GM18873 (cell line): ENCODE measurements around the gene KIAA1614.

Experiments
- ATAC-seq: cut with Tn5 transposase; IDR thresholded peaks from one replicate; pipeline ENCODE4 v1.9.1; 2021; ENCODE audit warnings: mild to moderate bottlenecking, moderate library complexity, moderate number of reproducible peaks; ENCODE audit not compliant: unreplicated experiment, low FRiP score

KIAA1614 gene

GRCh38 chr1:180940445-180940844 is 27.7 kb downstream of the KIAA1614 start:
- no peak for ATAC-seq

DNA sequence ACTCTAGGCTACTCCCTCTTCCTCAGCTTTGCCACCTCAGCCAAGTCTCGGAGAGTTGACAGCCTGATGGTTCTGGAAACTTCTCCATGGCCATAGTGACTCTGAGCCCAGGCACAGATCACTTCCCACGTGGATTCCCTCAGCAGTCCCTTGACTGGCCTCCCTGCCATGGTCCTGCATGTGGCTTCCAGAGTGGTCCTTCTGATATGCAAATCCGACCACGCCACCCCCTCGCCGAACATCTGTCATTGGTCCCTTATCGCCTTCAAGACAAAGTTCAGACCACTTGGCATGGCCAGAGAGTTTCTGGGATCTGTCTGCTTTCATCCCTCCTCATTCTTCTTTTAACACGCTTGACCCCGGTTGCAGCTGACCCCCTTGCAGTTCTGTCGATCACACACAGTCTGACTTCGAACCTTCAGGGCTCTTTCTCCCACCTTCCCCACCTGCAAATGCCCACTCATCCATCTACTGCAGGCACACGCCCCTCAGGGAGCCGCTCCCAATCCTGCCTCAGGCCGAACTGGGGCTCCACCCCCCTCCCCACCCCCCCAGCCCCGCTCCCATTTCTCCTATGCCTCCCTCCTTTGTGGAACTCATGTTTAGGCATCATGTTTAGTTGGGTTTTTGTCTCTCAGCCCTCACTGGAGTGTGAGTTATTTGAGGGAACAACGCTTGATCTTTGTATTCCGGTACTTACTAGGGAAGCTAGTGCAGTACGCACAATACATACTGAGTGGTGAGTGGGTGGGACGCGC is 29.0 kb downstream of the KIAA1614 start:
- no peak for ATAC-seq

DNA sequence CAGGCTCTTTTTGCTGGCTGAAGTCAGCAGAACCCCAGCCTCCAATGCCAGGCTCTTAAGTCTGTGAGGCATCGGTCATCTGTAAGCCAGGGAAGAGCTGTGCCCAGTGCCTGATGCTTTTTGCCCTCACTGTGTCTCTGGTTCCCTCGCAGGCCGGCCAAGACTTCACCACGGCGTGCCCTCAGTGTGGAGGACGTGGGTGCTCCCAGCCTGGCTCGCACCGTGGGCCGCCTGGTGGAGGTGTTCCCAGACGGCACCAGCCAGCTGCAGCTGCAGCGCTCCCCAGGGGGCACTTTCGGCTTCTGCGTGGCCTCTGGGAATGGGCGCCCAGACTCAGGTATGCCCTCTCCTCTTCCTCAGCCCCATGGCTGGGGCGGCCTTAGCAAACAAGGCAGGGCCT is 32.5 kb downstream of the KIAA1614 start:
- ATAC-seq: no peak

GRCh38 chr1:180945551-180945950 is 32.9 kb downstream of the KIAA1614 start:
- ATAC-seq: no peak

- ATAC-seq: no peak
Observed at GRCh38 chr1:180946056-180946455, 33.4 kb downstream of the KIAA1614 start.

- ATAC-seq: no peak
Observed at GRCh38 chr1:180946541-180947498, 34.1 kb downstream of the KIAA1614 start.

GRCh38 chr1:180947499-180947885 is 34.8 kb downstream of the KIAA1614 start:
- no peak for ATAC-seq

GRCh38 chr1:180947901-180948640 is 35.4 kb downstream of the KIAA1614 start:
- no peak for ATAC-seq

GRCh38 chr1:180948641-180949615 is 36.2 kb downstream of the KIAA1614 start:
- ATAC-seq: no peak

DNA sequence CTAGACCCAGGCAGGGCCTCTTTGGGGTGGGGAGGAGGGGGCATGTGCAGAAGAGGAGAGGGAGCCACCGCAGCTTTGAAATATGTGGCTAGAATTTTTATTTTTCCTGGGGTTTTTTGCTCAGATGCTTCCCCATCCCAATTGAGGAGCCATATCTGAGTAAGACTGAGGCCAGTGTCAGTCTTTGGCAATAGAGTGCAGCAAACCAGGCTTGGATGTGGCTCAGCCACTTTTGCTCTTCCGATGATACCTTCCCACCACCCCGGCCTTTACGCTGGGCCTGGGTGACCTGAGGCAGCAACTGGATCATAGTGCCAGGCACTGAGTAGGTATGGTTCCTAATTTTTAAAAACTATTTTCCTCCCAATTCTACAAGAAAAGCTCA is 36.9 kb downstream of the KIAA1614 start:
- ATAC-seq: no peak

- ATAC-seq: no peak
Observed at GRCh38 chr1:180950321-180950720, 37.6 kb downstream of the KIAA1614 start.

GRCh38 chr1:180951186-180951745 is 38.6 kb downstream of the KIAA1614 start:
- ATAC-seq: no peak

DNA sequence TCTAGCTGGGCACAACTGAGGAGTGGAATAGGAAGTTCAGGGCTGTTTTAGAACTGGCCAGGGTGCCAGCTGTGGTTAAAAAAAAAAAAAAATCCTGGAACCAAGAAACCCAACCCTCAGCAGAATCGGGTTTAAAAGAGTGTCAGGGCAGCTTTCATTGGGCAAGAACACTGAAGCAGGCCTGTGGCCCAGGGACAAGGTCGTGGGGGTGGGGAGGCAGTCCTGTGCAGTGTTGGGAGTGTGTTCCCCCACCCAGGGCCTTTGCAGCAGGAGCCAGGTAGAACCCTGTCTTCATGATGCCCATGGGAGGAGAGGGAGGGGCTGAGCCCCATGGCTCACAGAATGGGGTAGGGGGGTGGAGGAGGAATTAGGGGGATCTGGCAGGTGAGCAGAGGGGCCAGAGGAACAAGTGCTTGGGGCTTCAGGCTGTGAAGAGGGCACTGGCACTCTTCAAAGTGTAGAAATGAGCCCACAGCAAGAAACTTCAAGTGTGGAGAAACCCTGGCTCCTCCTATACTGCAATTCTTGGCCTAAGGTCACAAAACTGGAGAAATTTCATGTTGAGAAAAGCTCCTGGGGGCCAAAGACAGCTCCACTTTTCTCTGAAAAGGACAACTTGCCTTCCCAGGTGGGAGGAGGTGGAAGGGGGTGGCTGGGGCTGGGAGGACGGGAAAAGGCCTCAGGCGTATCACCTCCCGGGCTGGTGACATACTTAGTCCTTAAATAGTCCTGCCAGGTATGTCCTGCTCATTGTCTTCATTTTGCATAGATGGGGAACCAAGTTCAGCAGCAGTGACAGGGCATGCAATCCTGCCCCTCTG is 39.3 kb downstream of the KIAA1614 start:
- ATAC-seq: no peak

GRCh38 chr1:180952657-180953013 is 39.9 kb downstream of the KIAA1614 start:
- ATAC-seq: no peak

DNA sequence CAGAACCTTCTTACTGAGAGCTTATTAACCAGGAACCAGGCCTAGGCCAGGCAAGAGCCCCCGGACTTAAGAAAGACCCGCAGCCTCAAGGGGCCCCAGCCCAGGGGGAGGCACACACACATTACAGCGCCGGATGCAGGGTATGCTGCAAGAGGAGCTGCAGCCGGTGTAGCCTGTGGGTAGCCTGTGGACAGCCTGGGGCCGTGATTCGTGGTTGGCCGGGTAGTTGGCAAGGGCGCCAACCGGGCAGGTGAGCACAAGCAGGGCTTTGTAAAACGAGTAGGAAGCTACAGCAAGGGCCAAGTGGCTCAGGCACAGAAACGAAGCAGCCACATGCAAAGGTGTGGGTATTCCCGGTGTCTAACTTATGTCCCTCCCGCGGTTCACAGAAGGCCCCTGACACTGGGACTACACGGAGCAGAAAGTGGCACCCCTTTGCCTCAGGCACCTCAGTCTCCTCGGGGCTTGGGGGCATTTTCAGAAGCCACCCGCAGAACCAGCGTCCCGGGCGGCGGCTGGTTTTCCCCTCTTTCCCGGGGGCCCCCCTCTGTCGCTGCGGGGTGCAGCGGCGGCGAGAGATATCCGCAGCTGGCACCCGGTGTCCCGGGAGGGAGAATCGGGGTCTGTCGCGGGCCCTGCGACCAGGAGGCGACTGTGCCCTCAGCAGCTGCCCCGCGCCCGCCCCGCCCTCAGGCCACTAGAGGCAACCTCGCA is 40.8 kb downstream of the KIAA1614 start:
- ATAC-seq: no peak

DNA sequence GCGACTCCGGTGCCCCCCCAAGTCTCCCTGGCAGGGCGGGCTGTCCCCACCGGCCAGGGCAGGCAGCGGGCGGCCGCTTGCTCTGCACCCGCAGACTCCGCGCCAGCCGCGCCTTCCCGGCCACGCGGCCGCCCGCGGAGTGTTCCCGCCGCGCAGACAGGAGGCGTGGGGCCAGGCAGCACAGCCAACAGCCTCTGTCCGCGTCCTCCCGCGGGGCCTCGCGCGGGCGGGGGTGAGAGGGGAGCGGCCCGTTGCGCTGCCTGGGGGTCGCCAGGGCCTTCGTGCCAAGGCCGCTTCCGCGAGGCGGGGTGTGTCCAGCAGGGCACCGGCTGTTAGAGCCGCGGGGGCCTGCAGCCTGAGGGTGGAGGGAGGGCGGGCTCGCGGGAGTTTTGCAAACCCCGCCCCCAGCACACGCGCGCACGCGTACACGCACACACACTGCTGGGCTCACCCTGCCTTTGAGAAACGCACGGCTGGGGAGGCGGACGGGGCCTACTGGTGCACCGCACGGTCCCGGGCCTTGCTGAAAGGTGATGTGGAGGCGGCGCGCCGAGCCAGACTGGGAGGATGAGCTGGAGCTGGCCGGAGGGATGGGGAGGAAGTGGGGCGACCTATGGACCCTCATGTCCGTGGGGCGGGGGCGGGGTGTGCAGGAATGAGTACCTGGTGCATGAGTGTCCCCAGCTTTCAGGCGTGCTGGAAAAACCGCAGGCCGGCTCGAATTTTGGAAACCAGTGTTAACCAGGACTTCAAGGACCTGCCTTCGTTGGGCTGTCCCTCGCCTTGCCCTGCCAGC is 41.5 kb downstream of the KIAA1614 start:
- ATAC-seq: no peak

GRCh38 chr1:180954801-180955165 is 42.1 kb downstream of the KIAA1614 start:
- no peak for ATAC-seq
